Brain microvascular endothelial cell (primary cell): Measurements from ENCODE around the gene TRAPPC6A.

ENCODE experiments used
- DNase-seq: peaks from one replicate; pipeline ENCODE4 v3.0.0-alpha.2; 2020
- H3K27ac ChIP-seq: fragments of 250-450 bp; sonication (Bioruptor Pico); 2 replicates; pipeline ENCODE4 v1.5.1; 2020; ENCODE audit warnings: mild to moderate bottlenecking, moderate library complexity
- H3K27me3 ChIP-seq: fragments of 250-450 bp; sonication (Bioruptor Pico); replicated peaks from 2 replicates; pipeline ENCODE4 v1.5.1; 2020; ENCODE audit warnings: mild to moderate bottlenecking
- H3K36me3 ChIP-seq: fragments of 250-450 bp; sonication (Bioruptor Pico); replicated peaks from 2 replicates; pipeline ENCODE4 v1.5.1; 2020; ENCODE audit warnings: mild to moderate bottlenecking
- H3K4me3 ChIP-seq: 2 replicates; pipeline ENCODE4 v1.5.1; 2011; ENCODE audit warnings: low read depth, mild to moderate bottlenecking, control low read depth, low read length, moderate library complexity
- in situ Hi-C: cut with HindIII; loops from 2 replicates; pipeline ENCODE4 v1.10.0; 2017; ENCODE audit warnings: low sequenced_read_pairs, low pct_ligation_motif_present
- TF ChIP-seq, protein P1 (sequence below): IDR thresholded peaks from 2 replicates; pipeline ENCODE4 v1.5.1; 2011; ENCODE audit warnings: low read depth, mild to moderate bottlenecking, moderate library complexity, low read length, control low read depth, inconsistent platforms; ENCODE audit errors: missing control alignments

Gene TRAPPC6A

DNA sequence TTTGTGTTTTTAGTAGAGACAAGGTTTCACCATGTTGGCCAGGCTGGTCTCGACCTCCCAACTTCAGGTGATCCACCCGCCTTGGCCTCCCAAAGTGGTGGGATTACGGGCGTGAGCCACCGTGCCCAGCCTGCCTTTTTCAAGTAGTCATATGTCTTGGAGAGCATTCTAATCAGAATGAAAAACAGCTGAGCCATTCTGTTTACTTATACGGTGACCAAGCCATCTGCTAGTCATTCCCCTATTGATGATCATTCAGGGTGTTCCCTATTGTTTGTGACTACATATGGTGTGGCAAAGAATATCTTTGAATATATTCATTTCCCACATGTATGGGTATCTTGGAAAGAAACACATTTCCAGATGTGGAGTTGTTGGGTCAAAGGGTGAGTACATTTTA is 17.7 kb upstream of the TRAPPC6A start:
- Histone ChIP-seq H3K27me3 (no peaks in the 10 kb centered on the region), H3K27ac (no peak overlapping the region), H3K36me3 (no peaks in the 10 kb centered on the region), H3K4me3 (no peak overlapping the region)
- in situ Hi-C loops: no loop called here
- DNase-seq: no peak
- TF ChIP-seq, protein P1, sequence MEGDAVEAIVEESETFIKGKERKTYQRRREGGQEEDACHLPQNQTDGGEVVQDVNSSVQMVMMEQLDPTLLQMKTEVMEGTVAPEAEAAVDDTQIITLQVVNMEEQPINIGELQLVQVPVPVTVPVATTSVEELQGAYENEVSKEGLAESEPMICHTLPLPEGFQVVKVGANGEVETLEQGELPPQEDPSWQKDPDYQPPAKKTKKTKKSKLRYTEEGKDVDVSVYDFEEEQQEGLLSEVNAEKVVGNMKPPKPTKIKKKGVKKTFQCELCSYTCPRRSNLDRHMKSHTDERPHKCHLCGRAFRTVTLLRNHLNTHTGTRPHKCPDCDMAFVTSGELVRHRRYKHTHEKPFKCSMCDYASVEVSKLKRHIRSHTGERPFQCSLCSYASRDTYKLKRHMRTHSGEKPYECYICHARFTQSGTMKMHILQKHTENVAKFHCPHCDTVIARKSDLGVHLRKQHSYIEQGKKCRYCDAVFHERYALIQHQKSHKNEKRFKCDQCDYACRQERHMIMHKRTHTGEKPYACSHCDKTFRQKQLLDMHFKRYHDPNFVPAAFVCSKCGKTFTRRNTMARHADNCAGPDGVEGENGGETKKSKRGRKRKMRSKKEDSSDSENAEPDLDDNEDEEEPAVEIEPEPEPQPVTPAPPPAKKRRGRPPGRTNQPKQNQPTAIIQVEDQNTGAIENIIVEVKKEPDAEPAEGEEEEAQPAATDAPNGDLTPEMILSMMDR: no peak

DNA sequence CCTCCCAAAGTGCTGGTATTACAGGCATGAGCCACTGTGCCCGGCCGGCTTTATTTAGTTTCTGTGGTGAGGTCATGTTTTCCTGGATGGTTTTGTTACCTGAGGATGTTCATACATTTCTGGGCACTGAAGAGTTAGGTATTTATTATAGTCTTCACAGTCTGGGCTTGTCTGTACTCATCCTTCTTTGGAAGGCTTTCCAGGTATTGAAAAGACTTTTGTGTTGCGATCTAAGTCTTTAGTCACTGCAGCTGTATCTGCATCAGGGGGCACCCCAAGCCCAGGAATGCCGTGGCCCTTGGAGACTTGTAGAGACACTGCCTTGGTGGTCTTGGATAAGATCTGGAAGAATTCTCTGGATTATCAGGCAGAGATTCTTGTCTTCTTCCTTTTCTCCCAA is 13.3 kb upstream of the TRAPPC6A start:
- in situ Hi-C loops: no loop called here
- Histone ChIP-seq H3K36me3 (no peaks in the 10 kb centered on the region), H3K27ac (no peak overlapping the region), H3K4me3 (no peak overlapping the region), H3K27me3 (no peaks in the 10 kb centered on the region)
- no peak for DNase-seq
- TF ChIP-seq, protein P1: no peak

DNA sequence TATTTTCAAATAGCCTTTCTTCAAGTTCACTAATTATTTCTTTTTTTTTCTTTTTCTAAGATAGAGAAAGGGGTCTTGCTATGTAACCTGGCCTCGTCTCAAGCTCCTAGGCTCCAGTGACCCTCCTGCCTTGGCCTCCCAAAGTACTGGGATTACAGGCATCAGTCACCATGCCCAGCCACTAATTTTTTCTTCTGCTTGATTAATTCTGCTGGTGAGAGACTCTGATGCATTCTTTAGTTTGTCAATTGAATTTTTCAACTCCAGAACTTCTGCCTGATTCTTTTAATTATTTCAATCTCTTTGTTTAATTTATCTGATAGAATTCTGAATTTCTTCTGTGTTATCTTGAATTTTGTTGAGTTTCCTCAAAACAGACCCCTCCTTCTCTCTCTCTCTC is 11.9 kb upstream of the TRAPPC6A start:
- TF ChIP-seq, protein P1: no peak
- Histone ChIP-seq H3K27ac (no peak overlapping the region), H3K4me3 (no peak overlapping the region), H3K27me3 (no peaks in the 10 kb centered on the region), H3K36me3 (no peaks in the 10 kb centered on the region)
- no peak for DNase-seq
- in situ Hi-C loops: no loop called here

DNA sequence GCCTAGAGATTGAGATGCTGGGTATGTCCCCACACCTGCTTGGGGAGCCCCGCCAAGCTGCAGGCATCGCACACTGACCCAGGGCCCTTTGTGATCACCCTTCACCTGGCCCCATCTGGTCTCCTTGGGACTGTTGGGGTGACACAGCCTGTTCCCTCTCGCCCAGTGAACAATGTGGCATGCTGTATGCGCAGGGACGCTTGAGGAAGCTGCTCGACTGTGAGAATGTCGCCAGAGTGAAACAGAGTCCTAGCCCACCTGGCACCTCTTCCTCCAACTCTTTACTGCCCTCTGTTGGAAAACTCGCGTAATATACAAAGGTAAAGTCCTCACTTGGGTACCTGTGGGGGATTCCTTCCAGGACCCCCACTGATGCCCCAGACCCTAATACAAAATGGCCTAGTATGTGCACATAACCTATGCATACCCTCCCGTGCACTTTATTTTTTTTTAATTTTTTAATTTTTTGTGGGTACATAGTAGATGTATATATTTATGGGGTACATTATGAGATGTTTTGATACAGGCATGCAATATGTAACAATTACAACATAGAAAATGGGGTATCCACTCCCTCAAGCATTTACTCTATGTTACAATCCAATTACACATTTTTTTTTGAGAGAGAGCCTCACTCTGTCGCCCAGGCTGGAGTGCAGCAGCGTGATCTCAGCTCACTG is 9.5 kb upstream of the TRAPPC6A start:
- Histone ChIP-seq H3K36me3 (no peaks in the 10 kb centered on the region), H3K27ac (no peak overlapping the region), H3K27me3 (no peaks in the 10 kb centered on the region), H3K4me3 (no peak overlapping the region)
- no peak for DNase-seq
- TF ChIP-seq, protein P1: peak; percentile 64
- in situ Hi-C loops: no loop called here

DNA sequence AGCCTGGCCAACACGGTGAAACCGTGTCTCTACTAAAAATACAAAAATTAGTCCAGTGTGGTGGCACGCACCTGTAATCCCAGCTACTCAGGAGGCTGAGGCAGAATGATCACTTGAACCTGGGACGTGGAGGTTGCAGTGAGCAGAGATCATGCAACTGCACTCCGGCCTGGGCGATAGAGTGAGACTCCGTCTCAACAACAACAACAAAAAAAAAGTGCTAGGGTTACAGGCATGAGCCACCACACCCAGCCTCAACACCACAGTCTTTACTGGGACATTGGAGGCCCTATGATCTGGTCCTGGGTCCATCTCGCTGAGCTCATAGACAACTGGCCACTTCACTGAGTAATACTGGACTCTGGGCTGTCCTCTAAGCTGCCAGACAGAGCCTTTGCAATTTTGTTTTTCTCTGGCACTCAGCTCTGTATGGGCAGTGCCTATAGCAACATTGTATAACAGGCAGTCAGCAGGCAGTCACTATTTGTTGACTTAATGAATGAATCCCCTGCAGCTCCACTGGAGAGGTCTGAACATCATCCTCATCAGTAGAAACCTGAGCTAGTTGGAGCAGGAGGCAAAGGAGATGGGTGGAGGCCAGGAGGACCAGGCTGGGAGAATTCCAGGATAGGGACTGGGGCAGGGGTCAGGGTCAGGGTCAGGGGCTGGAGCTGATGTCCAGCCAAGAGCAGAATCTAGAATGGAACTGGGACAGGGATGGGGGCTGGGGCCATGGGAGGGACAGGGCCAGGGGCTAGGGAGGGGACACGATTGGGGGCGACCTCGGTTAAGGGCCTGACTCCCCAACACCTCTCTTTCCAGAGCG is 8.7 kb upstream of the TRAPPC6A start:
- no peak overlapping the region for H3K27ac ChIP-seq
- H3K36me3 ChIP-seq: no peaks in the 10 kb centered on the region
- H3K27me3 ChIP-seq: no peaks in the 10 kb centered on the region
- in situ Hi-C loops: no loop called here
- TF ChIP-seq, protein P1: no peak
- DNase-seq: peak; percentile 44
- no peak overlapping the region for H3K4me3 ChIP-seq
